Cardiac septum (tissue), 1 donor: ENCODE data around the gene CNTN5. TPM values are rescaled to one million over a fixed set of nuclear protein-coding genes. Genes with fewer than 3 reads are reported as not detected.

ENCODE experiments used
- DNase-seq: peaks from one replicate; pipeline ENCODE4 v3.0.0-alpha.2; 2020; ENCODE audit warnings: low spot score
- intact Hi-C: fragments of 100-400 bp; cut with DNase I; formaldehyde crosslinking; loops from one replicate; pipeline ENCODE4 v1.14.0; 2022
- total RNA-seq: library from RNA; stranded (reverse); fragmentation: NEBNext Ultra II Directional; extraction: Animal tissue kit (Norgen Biotek cat#: 25700); gene quantifications from one replicate; pipeline ENCODE4 v1.2.1, GENCODE V29; 2021
- donor health status: DM: no; HTN: no; CAD: no.

CNTN5 gene
- total RNA-seq, 1 donor from 2014 or later = not detected

DNA sequence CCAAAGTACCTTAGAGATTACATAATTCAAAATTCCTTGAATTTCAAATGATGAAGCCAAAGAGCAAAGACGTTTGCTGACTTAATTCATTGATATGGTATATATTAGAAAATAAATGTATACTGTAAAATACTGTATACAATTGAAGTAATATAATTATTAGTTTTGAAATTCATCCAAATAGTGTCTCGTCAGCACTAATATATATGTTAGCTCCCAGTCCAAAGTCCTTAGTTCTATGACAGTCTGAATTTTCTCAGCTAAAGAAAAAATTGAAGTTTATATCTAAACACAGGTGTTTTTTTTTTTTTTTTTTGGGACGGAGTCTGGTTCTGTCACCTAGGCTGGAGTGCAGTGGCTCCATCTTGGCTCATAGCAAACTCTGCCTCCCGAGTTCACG, 431.3 kb downstream of the CNTN5 start:
- intact Hi-C loops = no loop called here
- DNase-seq = no peak

DNA sequence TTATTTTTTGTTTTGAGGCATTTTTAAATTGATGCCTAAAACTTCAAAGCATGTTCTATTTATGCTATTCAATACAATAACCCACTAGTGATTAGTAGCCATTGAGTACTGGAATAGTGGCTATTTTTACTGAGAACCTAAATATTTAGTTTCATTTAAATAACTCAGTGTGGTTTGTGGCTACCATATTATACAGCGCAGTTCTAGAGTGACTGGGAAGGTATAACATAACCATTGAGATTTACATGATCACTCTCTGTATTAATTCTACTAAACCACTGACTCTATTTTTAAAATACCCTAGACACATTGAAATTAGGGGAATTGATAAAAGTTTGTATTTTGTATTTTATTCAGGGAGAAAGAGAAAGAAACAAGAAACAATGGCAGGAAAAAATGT, 441.2 kb downstream of the CNTN5 start:
- intact Hi-C loops = no loop called here
- no peak for DNase-seq

DNA sequence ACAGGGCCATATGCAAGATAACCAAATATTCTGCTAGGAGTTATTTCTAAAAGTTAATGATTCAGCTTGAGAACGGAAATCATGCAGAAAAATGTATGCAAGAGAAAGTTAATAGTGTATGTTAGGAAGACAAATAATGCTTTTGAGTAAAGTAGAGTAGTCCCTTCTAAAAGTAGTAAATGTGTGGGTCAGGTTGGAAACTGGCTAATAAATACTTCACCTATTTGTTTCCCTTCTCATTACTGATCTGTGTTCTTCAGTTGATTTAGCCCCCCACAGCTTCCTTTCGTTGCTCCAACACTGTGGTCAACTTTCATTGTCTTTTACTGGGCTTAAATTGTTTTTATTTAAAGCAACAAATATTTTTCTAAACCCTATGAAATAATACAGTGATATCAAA, 444.2 kb downstream of the CNTN5 start:
- DNase-seq = no peak
- intact Hi-C loops = no loop called here

DNA sequence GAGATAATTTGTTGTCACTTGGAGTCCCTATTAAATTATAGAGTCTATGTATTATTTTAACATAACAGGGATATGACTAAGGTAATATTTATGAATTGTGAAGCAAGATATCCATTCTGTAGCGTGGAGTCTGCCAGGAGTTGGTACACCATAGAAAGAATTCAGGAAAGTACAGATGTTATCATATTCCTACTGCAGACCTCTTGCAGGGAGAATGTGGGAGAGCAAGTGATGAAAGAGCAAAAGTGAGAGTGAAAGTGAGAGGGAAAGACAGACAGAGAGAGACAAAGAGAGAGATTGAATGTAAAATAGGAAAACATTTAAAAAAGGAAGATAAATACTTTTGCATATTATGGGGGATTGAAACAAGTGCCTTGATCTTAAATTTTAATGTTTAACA, 468.8 kb downstream of the CNTN5 start:
- intact Hi-C loops = no loop called here
- no peak for DNase-seq

DNA sequence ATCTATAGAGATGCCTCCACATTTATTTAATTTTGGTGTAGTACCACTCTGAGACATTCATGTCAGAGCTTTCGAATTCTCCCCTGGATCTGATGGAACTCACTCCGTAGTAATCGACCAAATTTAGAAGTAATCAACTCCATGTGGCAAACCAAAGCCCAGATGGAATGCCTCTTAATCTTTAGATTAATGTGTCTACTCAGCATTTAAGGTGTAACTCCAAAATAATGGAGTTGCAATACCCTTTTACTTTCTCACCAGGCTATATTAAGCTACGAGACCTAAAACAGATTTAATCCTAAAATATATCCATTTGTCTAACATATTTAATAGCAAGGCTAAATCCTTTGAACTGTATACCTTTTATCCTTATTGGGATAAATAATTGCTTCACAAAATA, 473.3 kb downstream of the CNTN5 start:
- intact Hi-C loops = no loop called here
- DNase-seq = no peak

DNA sequence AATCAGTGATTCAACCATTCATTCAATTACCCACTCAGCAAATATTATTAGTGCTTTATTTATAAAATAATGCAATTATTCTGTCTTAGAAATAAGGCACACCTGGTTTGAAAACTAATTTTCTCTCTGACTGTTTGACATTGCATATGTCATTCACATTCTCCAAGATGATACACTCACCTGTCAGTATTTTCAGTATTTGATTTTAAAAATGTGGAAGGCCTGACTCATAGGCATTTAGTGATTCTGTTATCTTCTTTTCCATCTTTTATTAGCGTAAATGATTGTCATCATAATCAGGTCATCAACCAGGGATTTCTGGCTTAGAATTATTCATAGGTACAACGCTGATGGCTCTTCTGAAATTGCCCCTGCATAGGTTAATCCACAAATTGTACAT, 480.9 kb downstream of the CNTN5 start:
- intact Hi-C loops = no loop called here
- DNase-seq = no peak

DNA sequence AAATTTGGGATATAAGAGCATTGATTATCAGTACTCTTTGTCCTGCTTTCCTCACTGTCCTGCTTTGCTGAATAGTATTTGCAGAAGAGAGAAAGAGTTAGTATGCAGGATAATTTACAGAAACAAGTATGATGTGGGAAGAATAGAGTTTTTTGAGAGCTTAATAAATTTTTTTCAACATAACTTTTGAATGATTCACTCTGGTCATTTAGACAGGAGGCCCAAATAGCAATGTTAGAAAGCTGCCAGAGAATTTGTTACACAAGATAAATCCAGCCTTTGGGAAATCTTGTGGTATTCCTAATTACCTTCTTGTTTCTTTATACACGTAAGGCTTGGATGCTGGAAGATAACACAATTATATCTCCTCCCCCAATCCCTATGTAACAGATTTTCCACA, 484.6 kb downstream of the CNTN5 start:
- no peak for DNase-seq
- intact Hi-C loops = no loop called here

DNA sequence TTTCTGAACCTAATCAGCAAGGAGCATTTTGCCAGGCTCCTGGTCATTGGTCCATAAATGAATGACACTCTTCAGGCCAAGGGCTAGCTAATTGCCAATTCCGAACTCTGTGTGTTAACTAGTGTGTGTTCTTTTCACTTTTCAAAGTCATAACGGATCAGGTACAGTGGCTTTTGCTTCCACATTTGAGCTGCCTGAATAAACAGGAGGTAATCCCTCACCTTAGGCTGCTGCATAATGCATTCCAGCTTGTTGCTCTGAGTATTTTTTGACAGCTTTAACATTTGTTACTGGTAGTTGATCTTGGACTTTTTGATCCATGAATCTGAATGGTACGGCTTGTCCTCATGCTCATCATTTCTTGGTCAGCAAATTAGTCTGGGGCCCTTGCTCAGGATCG, 485.1 kb downstream of the CNTN5 start:
- intact Hi-C loops = no loop called here
- no peak for DNase-seq

DNA sequence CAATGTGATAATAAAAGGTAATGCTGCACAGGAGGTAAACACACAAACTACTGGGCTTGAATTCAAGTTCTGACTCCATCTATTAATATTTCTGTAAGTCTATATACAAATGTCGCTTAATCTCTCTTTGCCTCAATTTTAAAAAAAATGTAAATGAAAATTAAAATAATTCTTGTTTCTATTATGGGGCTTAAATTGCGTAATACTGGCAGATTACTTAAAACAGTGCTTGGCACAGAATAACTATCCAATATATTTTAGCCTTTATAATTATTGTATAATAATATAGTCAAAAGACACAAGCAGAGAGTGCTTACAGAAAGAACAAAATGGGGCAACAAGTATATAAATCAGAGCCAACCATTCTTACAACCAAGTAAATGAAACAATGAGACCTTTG, 489.1 kb downstream of the CNTN5 start:
- intact Hi-C loops = no loop called here
- no peak for DNase-seq

DNA sequence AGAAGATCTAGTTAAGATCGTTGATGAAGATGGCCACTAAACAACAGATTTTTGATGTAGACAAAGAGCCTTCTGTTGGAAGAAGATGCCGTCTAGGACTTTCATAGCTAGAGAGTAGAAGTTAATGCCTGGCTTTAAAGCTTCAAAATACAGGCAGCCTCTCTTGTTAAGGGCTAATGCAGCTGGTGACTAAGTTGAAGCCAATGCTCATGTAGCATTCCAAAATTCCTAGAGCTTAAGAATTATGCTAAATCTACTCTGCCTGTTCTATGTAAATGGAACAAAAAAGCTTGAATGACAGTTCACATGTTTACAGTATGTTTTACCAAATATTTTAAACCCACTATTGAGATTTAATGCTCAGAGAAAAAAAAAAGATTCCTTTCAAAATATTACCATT, 492.6 kb downstream of the CNTN5 start:
- DNase-seq = no peak
- intact Hi-C loops = no loop called here

DNA sequence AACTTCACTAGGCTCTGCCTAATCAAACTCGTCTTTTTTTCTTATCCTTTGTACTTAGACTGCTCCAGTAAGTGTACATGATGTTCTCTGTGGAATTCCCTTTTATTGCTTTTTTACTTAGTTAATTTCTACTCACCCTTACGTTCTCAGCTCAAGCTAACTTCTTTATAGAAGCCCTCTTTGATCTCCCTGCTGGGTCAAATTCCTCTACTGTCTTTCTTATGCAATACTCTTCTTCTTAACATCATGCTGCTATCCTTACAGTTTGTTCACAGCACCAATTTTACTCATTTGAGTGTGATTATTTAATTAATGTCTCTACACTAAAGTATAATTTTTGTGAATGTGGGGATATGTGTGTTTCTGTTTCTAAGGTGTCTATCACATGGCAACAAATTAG, 498.3 kb downstream of the CNTN5 start:
- intact Hi-C loops = no loop called here
- DNase-seq = no peak

DNA sequence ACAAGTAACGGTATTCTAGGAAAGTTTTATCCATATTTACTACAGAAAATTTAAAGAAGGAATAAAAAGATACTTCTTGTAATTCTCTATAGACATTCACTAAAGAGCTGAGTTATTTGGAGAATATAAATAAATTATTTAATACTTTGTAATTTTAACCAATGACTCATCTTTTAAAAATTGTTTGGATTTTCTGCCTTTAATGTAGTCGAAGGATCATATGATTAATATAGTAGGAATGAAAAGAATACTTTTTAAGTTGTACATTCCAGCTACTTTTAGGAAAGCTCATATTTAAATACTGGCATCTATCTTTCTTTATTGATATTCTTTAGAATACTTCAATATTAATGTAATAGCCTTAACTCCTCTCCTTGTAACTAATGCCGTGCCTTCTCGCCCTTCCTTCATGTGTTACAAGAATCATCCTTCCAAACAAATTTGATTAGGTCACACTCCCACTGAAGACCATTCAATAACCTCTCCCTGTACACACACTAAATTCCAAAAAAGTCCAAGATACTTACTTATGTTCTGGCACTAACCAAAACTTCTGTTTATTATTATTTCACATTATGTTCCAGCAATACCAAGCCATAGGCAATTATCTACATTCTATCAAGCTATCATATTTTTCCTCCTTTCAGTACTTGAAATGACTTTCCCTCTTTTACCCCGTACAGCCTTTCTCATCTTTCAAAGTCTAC, 501.9 kb downstream of the CNTN5 start:
- DNase-seq = no peak
- intact Hi-C loops = no loop called here

DNA sequence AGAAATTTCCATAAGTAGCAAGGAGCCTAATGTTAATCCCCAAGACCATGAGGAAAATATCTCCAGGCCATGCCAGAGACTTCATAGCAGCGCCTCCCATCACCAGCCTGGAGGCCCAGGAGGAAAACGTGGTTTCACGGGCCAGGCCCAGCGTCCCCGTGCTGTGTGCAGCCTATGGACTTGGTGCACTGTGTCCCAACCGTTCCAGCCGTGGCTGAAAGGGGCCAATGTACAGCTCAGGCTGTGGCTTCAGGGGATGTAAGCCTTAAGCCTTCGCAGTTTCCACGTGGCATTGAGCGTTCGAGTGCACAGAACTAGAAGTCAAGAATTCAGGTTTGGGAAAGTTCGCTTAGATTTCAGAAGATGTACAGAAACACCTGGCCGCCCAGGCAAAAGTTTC, 510.7 kb downstream of the CNTN5 start:
- no peak for DNase-seq
- intact Hi-C loops = no loop called here

DNA sequence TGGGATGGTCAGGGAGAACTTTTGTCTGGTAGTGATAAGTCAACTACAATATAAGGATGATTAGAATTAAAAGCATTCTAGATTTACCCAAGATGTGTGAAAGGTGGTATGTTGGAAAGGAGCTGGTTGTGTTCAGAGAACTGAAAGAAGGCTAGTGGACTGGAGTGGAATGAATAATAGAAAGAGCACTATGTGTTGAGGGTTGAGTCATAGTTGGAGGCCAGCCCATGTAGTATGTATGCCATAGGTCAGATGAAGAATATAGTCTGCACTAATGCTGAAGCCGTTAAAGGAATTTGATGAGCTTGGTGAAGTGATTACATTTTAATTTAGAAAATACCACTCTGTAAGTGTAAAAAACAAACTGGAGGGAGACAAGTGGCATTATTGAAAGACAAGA, 514.1 kb downstream of the CNTN5 start:
- intact Hi-C loops = no loop called here
- no peak for DNase-seq

DNA sequence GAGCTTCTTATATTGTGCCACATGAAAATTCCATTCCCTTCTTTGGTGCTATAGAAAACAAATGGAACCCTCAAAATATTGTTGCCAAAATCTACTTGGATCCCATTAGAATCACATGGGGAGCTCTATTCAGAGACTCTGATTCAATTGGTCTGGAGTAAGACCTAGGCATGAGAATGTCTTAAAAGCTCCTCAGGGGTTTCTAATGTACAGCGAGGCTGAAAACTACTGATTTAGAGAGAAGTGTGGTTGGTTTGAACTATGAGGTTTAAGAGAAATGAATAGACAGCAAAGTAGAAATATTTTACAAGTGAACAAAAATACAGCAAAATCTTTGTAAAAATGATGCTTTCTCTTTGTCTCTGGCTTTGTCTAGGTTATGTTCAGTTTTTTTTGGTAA, 514.7 kb downstream of the CNTN5 start:
- intact Hi-C loops = no loop called here
- DNase-seq = no peak

DNA sequence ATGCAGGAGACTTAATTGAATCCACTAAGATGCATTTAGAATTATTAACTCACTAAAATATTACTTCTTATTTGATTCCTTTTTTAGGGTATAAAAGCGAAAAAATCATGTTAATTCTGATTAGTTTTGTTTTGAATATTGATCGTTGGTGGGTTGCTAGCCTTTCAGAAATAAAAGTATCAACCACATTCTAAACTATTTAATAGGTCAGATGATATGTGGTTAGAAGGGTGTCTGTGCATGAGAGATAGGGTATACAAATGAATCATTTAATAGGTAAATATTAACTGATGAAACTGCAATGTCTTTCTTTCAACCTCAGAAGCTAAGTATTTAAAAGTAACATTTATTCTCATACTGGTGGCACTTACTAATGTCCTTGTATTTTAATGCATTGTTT, 515.1 kb downstream of the CNTN5 start:
- no peak for DNase-seq
- intact Hi-C loops = no loop called here

DNA sequence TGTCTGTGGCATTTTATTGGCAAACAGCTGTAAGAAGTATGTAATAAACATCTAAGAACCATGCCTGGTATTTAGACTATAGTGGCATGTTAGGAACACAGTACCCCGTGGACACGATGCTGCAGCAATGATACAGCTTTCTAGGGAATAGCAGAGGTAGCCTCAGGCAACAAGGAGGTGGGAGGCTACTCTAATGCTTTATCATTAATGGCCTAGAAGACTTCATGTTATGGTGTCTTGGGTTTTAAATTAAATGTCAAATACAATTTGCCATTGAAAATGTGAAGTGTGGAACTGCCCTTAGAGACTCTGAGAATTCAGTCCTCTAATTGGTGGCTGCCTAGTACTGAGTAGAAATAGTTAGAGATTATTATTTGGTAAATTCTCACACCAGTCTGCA, 516.9 kb downstream of the CNTN5 start:
- DNase-seq = no peak
- intact Hi-C loops = no loop called here

DNA sequence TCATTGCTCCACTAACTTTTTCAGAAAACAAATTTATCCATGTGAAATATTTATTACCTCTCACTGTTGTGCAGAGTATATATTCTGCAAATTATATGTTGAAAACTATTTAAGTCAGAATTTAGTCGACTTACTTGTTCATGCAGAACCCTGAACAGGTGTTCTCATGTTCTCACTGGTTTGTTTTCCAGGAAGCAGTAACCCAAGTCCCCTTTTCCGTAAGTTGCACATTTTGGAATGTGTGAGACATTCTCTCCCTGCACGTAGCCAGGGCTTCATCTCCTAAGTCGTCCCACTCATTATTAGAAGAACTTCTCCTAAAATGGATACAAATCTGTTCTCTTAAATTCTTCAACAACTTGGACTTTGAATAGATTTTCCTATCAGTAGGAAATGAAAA, 524.9 kb downstream of the CNTN5 start:
- intact Hi-C loops = no loop called here
- no peak for DNase-seq

DNA sequence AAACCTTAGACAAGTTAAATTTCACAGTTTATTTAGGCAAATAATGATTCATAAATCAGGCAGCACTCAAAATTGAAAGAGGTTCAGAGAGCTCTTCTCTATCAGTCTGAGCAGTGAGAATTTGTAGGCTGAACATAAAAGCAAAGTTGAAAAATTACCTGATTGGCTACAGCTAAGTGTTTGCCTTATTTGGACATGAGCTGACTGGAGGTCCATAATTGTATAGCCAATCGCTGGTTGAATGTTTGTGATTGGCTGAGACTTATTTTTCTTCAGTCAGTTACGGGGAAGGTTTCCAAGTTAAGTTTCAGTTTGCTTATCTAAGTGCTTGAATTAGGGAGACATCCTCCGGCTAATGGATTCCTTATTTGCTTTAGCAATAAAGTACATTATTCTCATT, 527.5 kb downstream of the CNTN5 start:
- intact Hi-C loops = no loop called here
- DNase-seq = no peak

DNA sequence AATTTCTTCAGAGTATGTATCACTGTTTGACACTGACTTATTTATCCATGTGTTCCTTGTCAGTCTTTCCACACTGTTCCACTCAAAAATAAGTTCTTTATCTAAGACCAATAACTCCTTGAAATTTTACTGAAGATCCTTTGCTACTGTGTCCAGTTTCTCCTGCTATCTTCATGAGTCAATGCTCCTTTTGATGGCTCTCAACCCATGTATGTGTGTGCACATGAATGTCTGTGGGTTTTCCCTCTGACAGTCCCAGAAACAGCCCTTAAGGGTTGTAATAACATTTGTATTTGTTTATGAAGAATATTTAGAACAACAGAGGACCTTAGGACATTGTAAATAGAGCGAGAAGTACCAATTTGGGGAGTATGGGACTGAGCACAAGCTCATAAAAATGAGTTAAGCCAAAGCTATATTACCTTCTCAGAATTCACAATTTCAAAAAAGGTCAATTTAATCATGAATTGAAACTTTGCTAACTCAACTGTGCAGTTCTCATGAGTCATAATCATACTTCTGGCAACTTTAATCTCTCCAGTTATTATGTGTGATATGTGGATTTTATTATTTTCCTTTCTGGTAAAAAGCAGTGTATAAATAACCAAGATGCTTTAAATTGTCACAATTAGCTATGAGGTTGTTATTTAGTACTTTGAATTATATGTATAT, 533.6 kb downstream of the CNTN5 start:
- intact Hi-C loops = no loop called here
- no peak for DNase-seq

DNA sequence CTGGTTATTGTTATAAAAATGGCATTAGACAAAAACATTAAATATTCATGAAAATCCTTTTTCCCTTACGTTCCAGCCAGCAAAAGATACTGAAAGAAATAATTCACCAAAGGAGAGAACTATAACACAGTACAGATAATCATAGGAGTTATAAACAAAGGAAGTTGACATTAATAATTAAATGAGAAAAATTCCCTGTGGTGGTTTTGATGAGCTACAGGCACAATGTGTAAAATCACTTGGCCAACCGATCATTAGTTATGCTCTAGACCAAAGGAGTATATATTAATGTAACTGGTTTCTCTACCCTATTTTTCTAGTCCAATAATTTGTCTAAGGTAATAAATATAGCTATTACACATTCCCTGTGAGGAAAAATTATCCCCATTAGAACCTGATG, 534.7 kb downstream of the CNTN5 start:
- intact Hi-C loops = no loop called here
- no peak for DNase-seq

DNA sequence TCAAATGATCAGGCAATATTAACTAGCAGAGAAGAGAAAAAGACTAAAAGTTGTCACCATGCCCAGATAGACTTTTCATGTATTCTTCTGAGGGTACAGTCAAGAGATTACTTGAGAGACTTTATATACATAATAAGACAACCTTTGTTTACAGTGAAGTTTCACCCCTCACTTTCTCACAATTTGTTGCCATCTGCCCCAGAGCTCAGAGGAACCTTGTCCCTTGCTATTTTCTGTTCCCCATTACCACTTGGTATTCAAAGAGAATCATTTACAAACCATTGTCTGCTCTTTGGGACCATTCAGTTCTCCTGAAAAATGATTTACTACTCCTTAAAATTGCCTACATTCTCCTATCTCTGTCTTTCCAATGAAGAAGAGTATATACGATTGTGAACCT, 544.6 kb downstream of the CNTN5 start:
- intact Hi-C loops = no loop called here
- no peak for DNase-seq
